NK-92 (cell line): ENCODE data around the gene SLAMF9.

Experiments used
- DNase-seq: peaks from one replicate; lab custom pipeline; 2025; ENCODE audit not compliant: unreplicated experiment; lab: John Stamatoyannopoulos, UW

Gene SLAMF9

GRCh38 chr1:159977364-159978106 lies 23.5 kb upstream of the SLAMF9 start:
- DNase-seq: no peak

DNA sequence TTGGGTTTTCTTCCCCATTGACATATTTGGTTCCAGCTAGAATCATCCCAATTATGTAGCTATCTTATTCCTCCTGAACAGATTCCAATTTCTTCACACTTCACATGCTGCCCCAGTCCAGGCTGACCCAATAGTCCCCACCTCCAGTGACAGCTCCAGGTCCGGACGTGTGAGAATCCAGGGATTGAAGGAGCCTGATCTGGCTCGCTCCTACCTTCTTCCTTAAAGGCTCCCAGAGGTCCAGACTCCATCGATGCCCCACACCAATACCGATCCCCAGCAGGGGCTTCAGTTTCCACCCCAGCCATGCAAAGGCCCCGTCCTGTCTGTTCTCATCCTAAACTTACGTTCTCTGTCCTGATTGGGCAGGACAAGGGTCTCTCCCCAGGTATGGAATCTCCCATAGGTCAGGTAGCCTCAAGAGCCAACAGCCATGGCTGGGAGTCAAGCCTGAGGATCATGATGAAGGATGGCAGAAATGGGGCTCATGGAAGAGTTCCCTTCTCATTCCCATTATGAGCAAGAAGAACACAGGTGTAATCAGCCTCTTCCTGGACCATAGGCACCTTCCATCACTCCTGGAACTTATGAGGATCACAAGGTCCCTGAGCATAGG lies 20.4 kb upstream of the SLAMF9 start:
- DNase-seq: no peak

DNA sequence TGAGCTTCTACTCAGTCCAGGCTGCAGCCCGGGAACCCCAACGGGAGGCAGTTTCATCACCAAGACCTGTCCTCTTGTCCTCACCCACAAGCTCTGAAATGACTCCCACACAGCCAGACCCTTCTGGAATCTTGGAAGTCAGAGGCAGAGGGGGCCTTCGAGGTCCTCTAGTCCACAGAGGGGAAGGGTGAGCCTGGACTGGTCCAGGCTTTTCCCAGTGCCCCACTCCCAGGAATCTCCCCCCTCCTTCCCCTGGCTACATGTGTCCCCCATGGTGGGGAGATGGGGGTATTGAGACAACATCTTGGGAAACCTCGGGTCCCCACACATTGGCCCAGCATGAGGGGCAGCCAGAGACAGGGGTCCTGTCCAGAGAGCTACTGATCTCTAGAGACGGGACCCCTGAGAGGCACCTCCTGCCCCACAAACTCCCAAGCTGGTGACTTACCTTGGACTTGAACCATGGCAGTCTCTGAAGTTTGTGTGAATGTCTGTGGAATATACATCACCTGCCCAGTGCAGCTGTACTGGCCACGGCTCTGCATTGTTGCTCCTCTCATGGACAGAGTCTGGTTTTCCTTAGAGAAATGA lies 19.4 kb upstream of the SLAMF9 start:
- no peak for DNase-seq

DNA sequence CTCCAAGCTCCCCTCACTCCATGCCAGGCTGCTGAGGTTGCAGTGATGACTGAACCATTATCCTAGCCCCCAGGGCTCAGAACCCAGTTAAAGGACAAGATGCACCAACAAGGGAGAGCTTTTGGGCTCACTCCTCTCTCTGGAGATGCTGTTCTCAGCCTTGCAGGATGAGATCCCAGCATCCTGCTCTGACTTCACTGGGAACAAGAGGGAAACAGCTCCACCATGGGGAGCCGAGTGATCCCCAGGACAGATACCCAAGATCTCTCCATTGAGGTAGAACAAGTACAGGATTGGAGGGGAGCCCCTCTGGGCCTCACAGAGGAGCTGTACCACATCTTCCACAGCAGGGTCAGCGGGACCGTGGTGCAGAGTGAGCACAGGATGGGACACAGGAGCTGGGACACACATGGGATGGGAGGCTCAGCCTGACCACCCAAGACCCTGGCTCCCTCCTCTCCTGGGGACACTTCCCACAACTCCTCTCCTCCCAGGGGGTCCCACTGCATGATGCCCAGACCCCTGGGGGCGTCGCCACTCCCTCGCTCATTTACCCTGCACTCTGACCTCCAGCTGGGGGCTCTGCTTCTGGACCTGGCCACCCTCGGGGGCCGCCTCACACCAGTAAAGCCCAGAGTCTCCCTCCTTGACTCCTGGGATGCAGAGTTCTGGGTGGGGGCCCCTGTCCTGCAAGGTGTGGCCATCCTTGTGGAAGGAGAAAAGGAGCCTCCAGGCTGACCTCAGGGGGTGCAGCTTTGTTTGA lies 18.6 kb upstream of the SLAMF9 start:
- no peak for DNase-seq

DNA sequence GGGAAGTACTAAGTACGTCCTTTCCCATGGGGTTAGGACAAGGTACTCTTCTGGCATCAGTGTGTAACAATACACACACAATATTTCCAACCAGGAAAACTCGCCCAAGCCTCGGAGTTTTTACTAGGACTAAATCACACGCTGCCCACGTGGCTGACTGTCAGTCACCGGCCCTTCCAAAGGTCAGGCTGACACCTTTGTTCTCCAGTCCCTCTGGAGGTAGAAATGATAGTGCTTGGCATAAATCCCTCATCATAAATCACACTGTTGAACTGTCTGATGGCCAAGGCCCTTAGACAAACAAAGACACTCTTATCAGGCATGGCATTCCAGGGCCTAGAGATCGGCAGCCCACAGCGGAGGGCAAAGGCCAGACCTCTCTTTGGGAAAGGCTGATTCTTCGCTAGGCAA lies 16.9 kb upstream of the SLAMF9 start:
- no peak for DNase-seq

DNA sequence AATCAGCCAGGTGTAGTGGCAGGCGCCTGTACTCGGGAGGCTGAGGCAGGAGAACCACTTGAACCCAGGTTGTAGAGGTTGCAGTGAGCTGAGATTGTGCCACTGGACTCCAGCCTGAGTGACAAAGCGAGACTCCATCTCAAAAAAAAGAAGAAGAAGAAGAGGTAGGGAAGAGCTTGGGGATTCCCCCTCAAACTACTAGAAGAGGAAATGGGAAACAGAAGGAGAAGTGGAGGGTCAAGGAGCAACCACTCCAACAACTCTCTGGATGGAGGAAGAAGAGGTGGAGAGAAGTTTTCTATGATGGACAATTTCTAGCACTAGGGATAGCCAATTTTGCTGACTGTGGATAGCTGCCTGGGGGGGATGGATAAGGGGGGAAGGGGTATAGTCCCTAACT lies 14.9 kb upstream of the SLAMF9 start:
- DNase-seq: no peak

- DNase-seq: no peak
These were observed 11.2 kb upstream of the SLAMF9 start for GRCh38 chr1:159965263-159965662.

- DNase-seq: no peak
These were observed 10.1 kb upstream of the SLAMF9 start for GRCh38 chr1:159964144-159964543.

GRCh38 chr1:159962176-159962575 lies 8.1 kb upstream of the SLAMF9 start:
- DNase-seq: no peak

DNA sequence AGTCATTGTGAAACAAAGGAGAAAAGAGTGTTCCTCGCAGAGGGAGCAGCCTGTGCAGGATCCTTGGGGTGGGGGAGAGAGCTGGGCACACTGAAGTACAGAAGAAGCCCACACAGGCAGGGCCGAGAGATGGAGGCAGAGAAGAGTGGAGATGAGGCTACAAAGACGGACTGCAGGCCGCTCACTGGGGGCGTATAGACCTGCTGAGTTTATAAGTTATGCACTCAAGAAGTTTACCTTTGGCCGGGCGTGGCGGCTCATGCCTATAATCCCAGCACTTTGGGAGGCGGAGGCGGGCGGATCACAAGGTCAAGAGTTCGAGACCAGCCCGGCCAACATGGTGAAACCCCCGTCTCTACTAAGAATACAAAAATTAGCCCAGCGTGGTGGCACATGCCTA lies 7.6 kb upstream of the SLAMF9 start:
- no peak for DNase-seq

GRCh38 chr1:159960721-159961381 lies 6.8 kb upstream of the SLAMF9 start:
- no peak for DNase-seq

DNA sequence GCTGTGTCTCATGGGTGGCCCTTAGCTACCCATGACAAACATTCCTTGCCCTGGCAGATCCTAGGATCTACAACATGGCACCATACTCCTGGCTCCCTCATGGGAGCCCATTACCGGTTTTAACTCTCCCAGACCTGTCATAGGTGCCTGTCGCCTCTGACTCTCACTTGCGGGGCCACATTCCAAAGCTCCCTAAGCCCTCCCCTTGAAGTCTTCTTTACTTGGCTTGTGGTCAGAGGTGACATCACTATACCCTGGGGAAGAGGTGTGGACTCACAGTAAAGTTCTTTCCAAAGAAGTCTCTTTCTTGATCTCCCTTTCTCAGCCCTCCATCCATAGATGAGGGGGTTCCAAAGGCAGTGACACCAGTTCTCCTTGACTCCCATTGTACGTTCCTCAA lies 5.4 kb upstream of the SLAMF9 start:
- DNase-seq: no peak

DNA sequence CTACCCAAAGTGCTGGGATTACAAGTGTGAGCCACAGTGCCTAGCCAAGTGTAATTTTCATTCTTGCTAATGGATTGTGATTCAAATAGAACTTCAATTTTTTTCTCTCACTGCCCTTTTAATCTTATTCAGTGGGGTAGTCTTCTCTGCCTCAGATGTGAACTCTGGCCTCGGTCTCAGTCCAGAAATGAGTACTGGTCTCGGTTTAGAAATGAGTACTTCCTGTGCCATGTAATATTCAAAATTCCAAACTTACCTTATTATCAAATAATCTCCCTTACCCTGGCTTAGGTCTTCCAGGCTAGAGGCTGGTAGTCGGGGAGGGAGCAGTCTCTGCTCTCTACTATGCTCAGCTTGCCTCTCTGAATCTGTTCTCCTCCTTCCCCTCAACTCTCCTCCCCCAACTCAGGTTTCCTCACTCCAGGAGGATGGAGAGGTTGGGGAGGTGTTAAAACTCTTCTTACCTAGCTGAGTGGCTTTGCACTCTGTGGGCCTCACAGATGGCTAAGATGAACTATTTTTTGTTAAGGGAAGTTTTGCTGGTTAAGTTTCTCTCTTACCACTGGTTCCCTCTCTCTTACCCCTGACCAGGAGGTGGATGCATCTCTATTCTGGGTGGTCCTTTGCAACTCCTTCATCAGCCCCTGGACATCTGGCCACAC lies 4.8 kb upstream of the SLAMF9 start:
- no peak for DNase-seq

GRCh38 chr1:159957824-159958268 lies 3.8 kb upstream of the SLAMF9 start:
- DNase-seq: no peak

GRCh38 chr1:159955456-159955855 lies 1.4 kb upstream of the SLAMF9 start:
- DNase-seq: no peak

- no peak for DNase-seq
These were observed 1.1 kb downstream of the SLAMF9 start for GRCh38 chr1:159952932-159953331.

DNA sequence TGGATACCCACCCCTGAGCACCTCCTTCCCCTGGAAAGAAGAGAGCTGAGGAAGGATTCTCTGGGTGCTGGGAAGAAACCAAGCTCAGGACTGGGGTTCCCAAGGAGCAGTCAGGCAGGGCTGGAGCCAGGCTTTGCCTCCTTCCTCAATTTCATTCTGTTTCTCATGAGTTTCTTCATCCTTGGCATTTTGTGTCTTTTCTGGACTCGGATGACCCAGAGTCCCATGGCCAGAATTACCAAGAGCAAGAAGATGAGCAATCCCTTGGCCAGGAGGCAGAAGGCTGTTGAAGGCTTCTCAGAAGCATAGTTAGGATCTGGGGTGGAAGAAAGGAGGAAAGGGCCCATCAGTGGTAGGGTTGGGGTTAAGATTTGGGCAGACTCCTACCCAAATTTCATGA lies 2.5 kb downstream of the SLAMF9 start:
- no peak for DNase-seq

- DNase-seq: no peak
These were observed 3.0 kb downstream of the SLAMF9 start for GRCh38 chr1:159951016-159951415.

DNA sequence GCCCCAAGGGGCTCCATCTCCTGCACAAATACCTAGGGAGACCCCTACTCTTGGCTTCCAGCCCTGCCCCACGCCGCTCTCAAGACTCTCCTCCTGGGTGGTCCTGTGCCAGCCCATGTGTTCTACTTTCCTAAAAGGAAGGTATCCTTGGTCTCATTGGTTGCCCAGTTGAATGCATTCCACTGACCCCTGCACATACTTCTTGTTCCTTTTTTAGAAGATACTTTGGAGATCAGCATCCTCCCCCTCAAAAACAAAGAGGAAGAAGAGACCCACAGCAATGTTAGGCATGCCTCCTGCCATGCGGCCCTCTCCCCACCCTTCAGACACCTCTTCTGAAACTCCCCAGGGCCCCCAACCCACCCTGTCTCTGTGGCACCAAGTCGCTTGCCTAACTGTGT lies 4.1 kb downstream of the SLAMF9 start:
- DNase-seq: no peak

- no peak for DNase-seq
These were observed 4.9 kb downstream of the SLAMF9 start for GRCh38 chr1:159949123-159949522.

- no peak for DNase-seq
These were observed 6.1 kb downstream of the SLAMF9 start for GRCh38 chr1:159947942-159948341.
